ENCODE data around the gene APBA2. TPM values are rescaled to one million over a fixed set of nuclear protein-coding genes. Genes with fewer than 3 reads are reported as not detected.

The APBA2 gene
- total RNA-seq, 2 experiments from 2014 or later, result not detected

GRCh38 chr15:29134239-29134638 lies 248.5 kb downstream of the APBA2 start:
- Histone ChIP-seq H3K9me2 (ENCODE audit: insufficient read depth, low read length) (no peaks in the 10 kb centered on the region), H3K4me3 (ENCODE audit: low read depth, low read length, poor library complexity, severe bottlenecking) (no peak overlapping the region), H3K4me2 (ENCODE audit: low read length) (no peak overlapping the region), H4K20me1 (ENCODE audit: insufficient read depth, low read length) (no peaks in the 10 kb centered on the region), H3K79me2 (ENCODE audit: insufficient read depth, low read depth, low read length) (no peaks in the 10 kb centered on the region), H3K36me3 (ENCODE audit: insufficient read depth, low read length) (no peaks in the 10 kb centered on the region), H3K27ac (ENCODE audit: low read depth, low read length, poor library complexity, severe bottlenecking) (no peak overlapping the region), H3K9me3 (ENCODE audit: low read length) (no peaks in the 10 kb centered on the region), H2AFZ (ENCODE audit: low read length) (no peak overlapping the region), H3K4me1 (ENCODE audit: insufficient read depth, low read length, poor library complexity, severe bottlenecking) (no peaks in the 10 kb centered on the region)
- BruUV-seq (replicated peaks), result no TSS peak
- POLR2A ChIA-PET, result no interaction called here
- TF ChIP-seq CTCF (conservative IDR thresholded peaks at IDR 0.05; ENCODE audit: low read length) (no peak), EZH2phosphoT487 (IDR thresholded peaks at IDR 0.05; ENCODE audit: borderline replicate concordance, low read depth, low read length) (no peak)
- intact Hi-C loops (cut with micrococcal nuclease; ENCODE audit: unreplicated experiment), result loop anchor here (10.0 kb wide), 1 partner anchor 131 kb away; the partner anchor contains the start of gene NSMCE3
- CTCF ChIA-PET (ENCODE audit: unreplicated experiment), result no interaction called here
- DNase-seq (ENCODE audit: low spot score), result no peak

DNA sequence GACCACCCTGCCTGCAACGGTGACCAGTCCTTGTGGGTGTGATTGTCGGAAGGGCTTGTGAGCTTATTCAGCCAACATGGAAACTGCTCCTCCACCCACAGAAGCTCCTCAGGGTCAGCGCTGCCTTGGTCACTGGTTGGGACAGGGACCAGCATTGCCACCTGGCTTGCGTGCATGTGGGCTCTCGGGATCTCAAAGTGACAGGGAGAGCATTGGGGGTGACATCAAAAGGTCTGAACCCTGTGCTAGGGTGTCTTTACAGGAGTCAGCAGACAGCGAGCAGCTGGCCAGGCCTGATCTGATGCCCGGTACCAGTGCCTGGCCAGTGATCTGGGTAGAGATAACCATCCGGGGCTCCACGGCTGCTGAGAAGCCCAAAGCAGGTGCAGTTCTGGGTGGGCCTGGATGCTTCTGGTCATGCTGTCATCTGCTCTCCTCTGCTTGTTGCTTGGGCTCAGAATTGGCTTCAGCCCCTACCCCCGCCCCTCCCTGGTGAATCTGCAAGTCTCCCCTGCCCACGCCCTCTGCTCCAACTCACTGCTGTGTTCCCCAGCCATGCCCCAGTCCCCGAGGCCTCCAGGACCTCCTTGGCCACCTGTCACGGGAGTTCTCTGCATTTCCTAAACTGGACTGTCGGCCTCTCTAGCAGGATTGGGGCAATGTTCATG lies 249.0 kb downstream of the APBA2 start:
- H3K9me3 ChIP-seq (ENCODE audit: low read length), result no peaks in the 10 kb centered on the region
- no peak for DNase-seq (ENCODE audit: low spot score)
- H3K79me2 ChIP-seq (ENCODE audit: insufficient read depth, low read depth, low read length), result no peaks in the 10 kb centered on the region
- H3K9me2 ChIP-seq (ENCODE audit: insufficient read depth, low read length), result no peaks in the 10 kb centered on the region
- intact Hi-C loops (cut with micrococcal nuclease; ENCODE audit: unreplicated experiment), result loop anchor here (10.0 kb wide), 1 partner anchor 130 kb away; the partner anchor contains the start of gene NSMCE3
- no TSS peak for BruUV-seq (replicated peaks)
- H3K4me1 ChIP-seq (ENCODE audit: insufficient read depth, low read length, poor library complexity, severe bottlenecking), result no peaks in the 10 kb centered on the region
- no peak overlapping the region for H3K27ac ChIP-seq (ENCODE audit: low read depth, low read length, poor library complexity, severe bottlenecking)
- H2AFZ ChIP-seq (ENCODE audit: low read length), result no peak overlapping the region
- H3K4me3 ChIP-seq (ENCODE audit: low read depth, low read length, poor library complexity, severe bottlenecking), result no peak overlapping the region
- TF ChIP-seq CTCF (conservative IDR thresholded peaks at IDR 0.05; ENCODE audit: low read length) (no peak), EZH2phosphoT487 (IDR thresholded peaks at IDR 0.05; ENCODE audit: borderline replicate concordance, low read depth, low read length) (no peak)
- H3K4me2 ChIP-seq (ENCODE audit: low read length), result no peak overlapping the region
- no peaks in the 10 kb centered on the region for H4K20me1 ChIP-seq (ENCODE audit: insufficient read depth, low read length)
- ChIA-PET POLR2A (no interaction called here), CTCF (ENCODE audit: unreplicated experiment) (no interaction called here)
- H3K36me3 ChIP-seq (ENCODE audit: insufficient read depth, low read length), result no peaks in the 10 kb centered on the region

DNA sequence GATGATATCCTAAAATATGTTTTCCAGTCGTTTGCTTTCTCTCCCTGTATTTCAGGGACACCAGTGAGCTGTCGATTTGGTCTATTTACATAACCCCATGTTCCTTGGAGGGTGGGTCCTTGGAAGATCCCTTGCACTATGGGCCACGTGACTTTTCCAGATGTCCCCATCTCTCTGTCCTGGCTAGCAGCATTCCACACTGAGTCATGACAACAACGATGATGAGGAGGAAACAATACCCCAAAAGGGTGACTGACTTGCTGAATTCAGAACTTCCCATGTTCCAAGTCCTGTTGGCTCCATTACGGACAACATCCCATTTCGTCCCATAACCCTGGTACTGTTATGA lies 249.5 kb downstream of the APBA2 start:
- DNase-seq (ENCODE audit: low spot score), result no peak
- H3K9me2 ChIP-seq (ENCODE audit: insufficient read depth, low read length), result no peaks in the 10 kb centered on the region
- no peak overlapping the region for H3K27ac ChIP-seq (ENCODE audit: low read depth, low read length, poor library complexity, severe bottlenecking)
- POLR2A ChIA-PET, result no interaction called here
- no peaks in the 10 kb centered on the region for H3K36me3 ChIP-seq (ENCODE audit: insufficient read depth, low read length)
- no peak overlapping the region for H3K4me2 ChIP-seq (ENCODE audit: low read length)
- H3K79me2 ChIP-seq (ENCODE audit: insufficient read depth, low read depth, low read length), result no peaks in the 10 kb centered on the region
- intact Hi-C loops (cut with micrococcal nuclease; ENCODE audit: unreplicated experiment), result loop anchor here (10.0 kb wide), 1 partner anchor 130 kb away; the partner anchor contains the start of gene NSMCE3
- H3K4me3 ChIP-seq (ENCODE audit: low read depth, low read length, poor library complexity, severe bottlenecking), result no peak overlapping the region
- no TSS peak for BruUV-seq (replicated peaks)
- H4K20me1 ChIP-seq (ENCODE audit: insufficient read depth, low read length), result no peaks in the 10 kb centered on the region
- no peaks in the 10 kb centered on the region for H3K4me1 ChIP-seq (ENCODE audit: insufficient read depth, low read length, poor library complexity, severe bottlenecking)
- CTCF ChIA-PET (ENCODE audit: unreplicated experiment), result no interaction called here
- no peaks in the 10 kb centered on the region for H3K9me3 ChIP-seq (ENCODE audit: low read length)
- no peak overlapping the region for H2AFZ ChIP-seq (ENCODE audit: low read length)
- TF ChIP-seq CTCF (conservative IDR thresholded peaks at IDR 0.05; ENCODE audit: low read length) (no peak), EZH2phosphoT487 (IDR thresholded peaks at IDR 0.05; ENCODE audit: borderline replicate concordance, low read depth, low read length) (no peak)

All from OCI-LY7 (cell line).